Measurements from ENCODE around the gene SRP19.
A peak's percentile ranks its signal among the peaks of the same experiment; 100 is the strongest.
"Not testable (repeated sequence)": the region's sequence is repeated elsewhere in the genome, so short reads cannot be mapped to it uniquely, and the experiment has no call there.

Gene SRP19

DNA sequence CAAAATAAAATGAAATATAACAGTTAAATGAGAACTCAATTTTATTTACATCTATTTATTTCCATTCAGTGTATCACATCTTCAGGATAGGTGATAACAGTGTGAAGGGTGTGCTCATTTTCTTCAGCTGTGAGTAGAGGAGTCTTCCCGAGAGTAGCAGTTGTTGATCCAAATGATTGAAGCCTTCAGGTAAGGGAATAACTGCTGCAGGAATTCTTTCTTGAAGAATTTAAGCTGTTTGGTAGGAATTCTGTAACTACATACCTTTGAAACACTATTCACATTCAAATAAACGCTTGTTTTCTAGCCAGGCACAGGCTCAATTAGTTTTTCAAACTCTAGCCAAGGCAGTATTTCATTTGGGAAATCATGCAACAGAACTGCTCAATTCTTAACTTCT lies 15.3 kb downstream of the SRP19 start:
- DNase-seq: no peak

DNA sequence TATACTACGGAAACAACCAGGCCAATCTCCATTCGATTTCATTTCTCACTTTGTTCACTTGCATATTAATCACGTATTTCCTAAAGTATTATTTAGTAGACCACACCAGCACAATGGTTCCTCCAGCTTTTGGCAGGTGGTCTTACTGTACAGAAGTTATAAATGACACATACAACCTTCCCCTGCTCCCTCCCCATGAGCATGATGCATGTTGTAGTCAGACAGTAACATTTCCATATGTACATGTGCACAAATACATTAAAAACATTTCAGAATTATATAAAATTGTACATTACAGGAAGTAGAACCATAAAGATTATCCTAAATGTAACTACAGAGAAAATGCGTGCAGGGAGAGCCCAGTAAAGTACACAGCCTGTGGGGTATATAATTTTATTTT lies 17.0 kb downstream of the SRP19 start:
- no peak for DNase-seq

DNA sequence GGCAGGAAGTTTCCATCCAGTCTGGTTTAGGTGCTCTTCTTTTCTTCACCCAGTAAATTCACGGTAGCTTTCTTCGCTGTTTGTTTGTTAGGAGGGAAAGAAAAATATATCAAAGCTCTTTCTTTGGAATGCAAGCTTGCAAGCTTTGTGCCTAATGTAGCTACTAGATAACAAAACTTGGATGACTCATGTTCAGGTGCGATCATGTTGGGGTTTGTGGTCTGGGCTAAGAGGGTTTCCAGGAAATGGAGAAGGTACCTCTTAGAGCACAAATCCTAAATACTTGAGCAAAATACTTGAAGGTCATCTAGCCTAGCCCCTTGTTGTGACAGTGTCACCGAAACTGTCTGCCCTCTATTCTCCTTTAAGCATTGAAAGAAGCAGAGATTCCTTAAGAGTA lies 17.7 kb downstream of the SRP19 start:
- peak; percentile 43 for DNase-seq

DNA sequence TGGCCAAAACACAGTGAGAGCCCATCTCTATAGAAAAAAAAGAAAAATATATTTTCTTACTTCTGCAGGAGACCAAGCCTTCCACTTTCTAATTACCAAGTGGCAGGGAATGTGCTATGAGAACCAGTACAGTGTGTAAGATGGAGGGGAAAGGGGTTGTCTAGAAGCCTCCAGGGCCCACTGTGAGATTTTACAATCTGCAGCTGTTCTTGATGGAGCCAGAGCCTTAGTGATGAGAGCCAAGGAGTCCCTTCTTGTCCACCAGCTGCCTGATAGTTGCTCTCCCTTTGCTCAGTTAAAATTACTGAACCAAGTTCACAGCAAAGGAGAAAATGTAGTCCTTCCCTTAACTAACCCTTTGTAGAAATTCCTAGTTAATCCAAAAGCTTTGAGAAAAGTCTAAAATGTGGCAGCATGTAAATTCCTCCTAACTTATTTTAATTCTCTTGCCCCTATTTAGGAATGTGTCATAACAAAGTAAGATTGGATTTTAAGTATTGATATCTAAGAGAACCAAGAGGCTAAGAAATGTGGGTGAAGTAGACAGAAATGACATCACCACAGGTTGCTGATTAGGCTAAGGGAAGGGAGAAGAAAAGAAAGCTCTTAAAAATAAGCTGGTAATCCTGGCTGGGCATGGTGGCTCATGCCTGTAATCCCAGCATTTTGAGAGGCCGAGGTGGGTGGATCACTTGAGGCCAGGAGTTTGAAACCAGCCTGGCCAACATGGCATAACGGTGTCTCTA lies 19.3 kb downstream of the SRP19 start:
- no peak for DNase-seq

DNA sequence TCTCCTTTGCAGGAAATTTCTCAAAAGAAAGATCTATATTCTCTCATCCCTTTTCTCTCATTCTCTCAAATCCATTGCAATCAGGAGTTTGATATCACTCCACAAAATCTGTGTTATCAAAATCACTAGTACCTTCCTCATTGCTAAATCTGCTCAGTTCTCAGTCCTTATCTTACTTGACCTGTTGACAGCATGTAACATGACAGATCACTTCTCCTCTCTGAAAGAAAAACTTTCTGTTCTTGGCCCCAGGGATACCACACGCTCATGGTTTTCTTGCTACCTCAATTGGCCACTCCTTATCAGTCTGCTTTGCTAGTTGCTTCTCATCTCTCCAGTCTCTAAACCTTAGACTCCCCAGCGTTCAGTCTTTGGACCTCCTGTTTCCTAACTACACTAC lies 22.1 kb downstream of the SRP19 start:
- no peak for DNase-seq

DNA sequence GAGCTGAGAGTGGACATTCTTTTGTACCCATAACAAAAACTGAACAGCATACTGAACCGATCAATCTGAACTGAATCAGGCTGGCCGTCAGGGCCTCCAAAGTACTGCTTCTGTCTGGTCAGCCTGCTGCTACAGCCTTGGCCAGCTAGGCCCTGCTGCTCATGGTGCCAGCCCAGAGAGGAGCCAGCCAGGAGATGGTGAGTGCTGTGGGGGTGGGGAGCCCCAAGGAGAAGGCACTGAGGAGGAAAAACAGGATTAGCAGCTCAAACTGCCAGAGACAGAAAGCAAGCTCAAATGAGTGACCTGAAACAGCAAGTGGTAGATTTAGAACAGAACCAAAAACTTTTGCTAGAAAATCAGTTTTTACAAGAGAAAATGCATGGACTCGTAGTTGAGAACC lies 23.9 kb downstream of the SRP19 start:
- DNase-seq: no peak

DNA sequence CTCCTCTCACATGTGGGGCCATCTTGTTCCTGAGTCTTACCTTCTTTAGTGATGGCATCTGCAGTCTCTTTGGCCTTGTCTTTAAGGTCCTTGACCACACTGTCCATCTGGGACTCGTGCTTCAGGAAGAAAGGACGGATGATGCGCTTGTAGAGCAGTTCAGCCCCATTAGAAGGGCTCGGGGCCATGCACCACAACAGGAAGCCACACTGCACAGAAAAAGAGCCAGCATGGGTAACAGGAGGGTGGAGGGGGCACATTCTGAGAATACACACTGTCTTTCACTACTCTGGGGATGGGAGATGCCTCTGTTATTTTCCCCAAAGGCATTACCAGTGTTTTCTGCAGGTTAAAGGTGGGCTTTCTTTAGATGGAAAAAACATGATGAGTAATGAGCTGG lies 25.9 kb downstream of the SRP19 start:
- DNase-seq: no peak

DNA sequence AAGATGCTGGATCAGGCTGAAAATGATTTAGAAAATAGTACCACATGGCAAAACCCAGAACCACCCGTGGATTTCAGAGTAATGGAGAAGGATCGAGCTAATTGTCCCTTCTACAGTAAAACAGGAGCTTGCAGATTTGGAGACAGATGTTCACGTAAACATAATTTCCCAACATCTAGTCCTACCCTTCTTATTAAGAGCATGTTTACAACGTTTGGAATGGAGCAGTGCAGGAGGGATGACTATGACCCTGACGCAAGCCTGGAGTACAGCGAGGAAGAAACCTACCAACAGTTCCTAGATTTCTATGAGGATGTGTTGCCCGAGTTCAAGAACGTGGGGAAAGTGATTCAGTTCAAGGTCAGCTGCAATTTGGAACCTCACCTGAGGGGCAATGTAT lies 31.0 kb downstream of the SRP19 start:
- DNase-seq: not testable (repeated sequence)

DNA sequence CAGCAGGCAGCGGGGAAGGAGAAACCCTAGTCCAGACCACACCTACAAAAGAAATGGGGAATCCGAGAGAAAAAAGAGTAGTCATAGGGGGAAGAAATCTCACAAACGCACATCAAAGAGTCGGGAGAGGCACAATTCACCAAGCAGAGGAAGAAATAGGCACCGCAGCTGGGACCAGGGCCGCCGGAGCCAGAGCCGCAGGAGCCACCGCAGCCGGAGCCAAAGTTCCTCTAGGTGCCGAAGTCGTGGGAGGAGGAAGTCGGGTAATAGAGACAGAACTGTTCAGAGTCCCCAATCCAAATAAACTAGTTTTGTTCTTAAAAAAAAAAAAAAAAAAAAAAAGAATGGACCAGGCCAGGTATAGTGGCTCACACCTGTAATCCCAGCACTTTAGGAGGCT lies 31.7 kb downstream of the SRP19 start:
- DNase-seq: no peak

DNA sequence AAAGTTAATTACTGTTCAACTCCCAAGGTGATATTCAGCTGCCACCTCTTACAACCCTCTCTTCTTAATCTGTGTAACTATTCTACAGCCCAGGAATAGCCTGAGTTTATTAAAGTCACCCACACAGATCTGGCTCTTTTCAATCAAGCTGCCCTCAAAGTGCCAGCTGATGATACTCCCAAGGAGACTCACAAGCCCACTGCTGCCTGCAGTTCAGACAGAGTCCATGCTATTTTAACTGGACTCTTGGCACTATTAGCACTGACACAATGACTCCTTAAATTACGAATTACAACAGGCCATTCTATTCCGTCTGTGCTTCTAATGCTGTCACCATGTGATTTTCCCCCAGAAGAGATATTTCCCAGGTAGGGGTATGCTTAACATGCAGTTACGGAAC lies 34.6 kb downstream of the SRP19 start:
- DNase-seq: no peak

DNA sequence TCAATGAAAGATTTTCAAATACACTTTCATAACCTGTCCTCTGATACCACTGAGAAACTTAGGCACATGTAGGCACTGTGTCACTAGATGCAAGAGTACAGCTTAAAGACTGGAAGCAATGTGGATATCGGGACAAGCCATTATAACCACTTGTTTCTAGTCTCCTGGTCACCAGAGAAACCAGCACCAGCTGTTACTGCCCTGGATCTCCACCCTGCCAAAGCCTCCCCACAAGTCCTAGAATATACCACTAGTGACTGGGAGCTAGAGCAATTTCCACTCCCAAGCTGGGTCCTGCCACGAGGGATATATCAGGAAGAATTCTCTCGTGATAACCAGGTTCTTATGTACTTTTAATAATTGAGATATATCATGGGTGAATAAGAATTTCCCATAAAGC lies 41.5 kb downstream of the SRP19 start:
- DNase-seq: no peak

DNA sequence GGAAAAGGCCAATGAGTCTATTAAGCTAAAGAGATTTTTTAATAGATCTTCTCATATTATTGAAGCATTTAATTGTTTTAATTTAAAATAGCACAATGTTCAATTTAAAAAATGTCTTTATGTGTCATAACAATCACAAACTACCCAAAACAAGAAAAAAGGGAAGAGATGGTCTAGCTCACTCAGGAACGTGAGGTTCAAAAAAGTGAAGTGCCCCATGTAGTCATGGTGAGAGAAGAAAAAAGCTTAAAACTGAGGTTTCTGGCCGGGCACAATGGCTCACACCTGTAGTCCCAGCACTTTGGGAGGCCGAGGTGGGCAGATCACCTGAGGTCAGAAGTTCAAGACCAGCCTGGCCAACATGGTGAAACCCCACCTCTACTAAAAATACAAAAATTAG lies 43.9 kb downstream of the SRP19 start:
- not testable (repeated sequence) for DNase-seq

DNA sequence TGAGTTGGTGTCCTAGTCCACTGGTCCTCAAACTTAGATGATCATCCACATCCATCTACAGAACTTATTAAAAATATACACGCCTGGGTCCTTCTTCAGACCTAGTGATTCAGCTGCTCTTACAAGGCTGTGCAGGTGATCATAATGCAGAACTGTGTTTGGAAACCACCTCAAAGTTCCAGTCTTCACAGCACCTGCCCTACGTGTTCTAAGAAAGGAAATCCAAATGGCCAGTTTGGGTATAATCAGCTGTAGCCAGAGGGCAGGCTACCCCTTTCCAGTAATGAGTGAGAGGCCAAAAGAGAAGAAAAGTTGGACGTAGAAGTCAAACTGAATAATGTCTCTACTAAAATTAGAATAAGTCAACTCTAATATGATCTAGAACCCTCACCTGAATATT lies 45.5 kb downstream of the SRP19 start:
- DNase-seq: no peak

DNA sequence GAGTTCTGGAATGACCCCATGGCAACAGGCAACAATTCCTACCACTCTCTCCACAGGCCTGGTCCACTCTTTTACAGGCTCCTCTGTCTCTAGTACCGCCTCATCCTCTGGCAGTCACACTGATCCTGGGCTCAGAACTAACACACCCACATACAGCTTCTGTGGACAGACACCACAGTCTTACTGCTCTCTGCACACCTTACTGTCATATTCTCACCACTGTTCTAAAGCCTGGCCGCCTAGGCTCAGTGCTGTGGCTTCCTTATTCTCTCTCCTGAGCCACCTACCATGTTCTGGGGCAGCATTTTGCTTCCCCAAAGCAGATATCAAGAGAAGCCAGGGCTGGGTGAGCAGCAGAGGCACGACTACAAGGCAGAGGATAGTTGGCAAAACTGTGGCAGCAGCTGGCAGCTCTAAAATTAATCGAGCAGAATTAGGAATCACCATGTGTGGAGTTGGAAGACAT lies 46.1 kb downstream of the SRP19 start:
- no peak for DNase-seq

DNA sequence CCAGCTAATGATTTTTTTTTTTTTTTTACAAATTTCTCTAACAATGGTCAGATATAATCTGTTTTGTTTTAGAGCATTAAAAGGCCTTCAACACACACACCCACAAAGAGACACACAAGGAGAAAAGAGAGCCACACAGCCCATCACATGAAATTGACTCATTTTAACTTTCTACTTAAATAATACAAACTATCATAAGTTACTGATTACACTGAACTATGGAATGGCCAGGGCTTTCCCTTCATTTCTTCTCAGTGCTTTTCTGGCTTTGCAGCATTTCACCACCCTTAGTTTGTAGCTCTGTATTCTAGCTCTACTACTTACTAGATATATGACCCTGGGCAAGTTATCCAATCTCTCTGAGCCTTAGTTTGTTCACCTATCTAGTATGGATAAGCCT lies 47.8 kb downstream of the SRP19 start:
- DNase-seq: no peak

DNA sequence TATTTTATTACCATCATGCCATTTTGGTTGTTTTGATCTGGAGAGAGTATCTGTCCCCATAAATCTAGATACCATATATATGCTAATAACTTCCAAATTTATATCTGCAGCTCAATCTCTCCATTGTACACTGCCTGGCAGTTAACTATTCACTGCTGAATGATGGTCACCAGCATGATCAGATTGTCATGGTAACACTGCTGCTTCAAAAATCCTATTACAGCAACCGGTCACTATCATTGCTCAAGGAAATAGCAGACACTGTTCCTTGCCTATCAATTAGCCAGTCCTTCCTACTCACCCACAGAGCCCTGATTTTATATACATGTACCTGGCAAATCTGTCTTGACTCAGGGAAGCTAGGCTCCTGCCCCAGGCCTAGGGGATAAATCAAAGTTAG lies 49.4 kb downstream of the SRP19 start:
- DNase-seq: no peak

DNA sequence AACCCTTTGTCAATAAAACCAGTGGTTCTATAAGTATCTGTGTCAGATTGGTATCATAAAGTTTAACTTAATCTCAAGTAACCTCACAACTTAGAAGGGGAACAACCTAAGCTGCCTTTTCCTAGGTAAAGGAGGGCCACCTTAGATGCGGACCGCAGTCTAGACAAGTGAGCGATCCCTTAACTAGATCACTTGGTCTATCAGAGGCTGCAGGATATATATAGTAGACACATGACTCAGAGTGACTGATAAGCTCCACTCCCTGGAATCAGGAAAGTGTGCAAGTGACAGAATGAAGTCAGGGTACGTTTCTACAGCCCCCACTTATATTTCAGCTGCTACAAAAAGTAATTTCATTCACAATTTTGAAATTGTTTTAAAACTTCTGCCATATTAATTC lies 53.5 kb downstream of the SRP19 start:
- no peak for DNase-seq

DNA sequence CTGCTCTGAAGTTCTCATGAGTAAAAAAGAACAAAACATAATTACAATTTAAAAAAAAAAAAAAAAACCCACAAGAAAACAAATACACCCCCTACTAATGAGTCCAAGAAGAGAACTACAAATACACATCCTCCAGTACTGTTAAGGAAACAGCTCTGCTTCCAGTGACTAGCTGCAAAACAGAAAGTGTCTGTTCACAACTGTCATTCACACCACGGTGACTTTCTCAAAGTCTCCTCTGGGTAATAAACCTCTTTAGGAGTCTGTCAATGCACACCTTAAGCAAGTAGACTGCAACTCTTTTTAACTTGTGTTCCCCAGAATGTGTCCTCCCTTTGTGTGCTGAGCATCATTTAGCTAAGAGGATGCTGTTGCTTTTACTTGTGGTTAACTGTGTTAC lies 54.7 kb downstream of the SRP19 start:
- DNase-seq: no peak

DNA sequence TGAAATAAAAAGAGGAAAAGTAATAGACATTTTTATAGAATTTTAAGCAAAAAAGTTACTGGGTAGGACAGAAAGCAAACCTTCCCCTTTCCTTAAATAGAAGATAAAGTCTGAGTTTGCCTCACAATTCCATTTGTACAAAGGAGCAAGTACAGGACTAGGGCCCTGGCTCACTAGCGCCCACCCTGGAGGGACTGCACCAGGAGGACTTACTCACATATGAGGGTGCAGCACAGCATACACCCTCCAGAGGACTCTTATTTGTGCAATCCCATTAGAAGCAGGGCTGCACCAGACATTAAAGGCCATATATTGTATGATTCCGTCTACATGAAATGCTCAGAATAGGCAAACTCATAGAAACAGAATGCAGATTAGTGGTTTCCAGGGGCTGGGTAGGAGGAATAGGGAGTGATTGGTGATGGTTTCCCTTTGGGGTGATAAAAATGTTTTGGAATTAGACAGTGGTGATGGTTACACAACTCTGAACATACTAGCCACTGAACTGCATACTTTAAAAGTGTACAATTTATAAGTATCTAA lies 56.4 kb downstream of the SRP19 start:
- no peak for DNase-seq

DNA sequence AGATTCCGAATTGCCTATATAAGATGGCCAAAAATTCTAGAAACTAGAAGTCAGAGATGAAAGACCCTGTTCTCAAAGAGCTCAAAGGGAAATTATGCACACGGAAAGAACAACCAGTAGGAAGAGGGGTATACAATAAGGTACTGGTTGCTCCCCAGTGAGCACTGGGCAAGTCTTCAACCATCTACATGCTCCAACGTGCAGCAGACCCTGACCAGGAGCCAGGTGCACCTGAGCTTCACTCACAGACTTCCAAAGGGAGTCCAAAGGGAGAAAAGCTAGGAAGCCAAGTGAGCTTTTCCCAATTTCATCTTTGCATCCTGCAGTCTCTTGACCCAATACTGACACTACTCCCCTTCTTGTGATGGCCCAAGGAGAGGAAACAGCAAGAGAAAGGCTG lies 57.0 kb downstream of the SRP19 start:
- no peak for DNase-seq

DNA sequence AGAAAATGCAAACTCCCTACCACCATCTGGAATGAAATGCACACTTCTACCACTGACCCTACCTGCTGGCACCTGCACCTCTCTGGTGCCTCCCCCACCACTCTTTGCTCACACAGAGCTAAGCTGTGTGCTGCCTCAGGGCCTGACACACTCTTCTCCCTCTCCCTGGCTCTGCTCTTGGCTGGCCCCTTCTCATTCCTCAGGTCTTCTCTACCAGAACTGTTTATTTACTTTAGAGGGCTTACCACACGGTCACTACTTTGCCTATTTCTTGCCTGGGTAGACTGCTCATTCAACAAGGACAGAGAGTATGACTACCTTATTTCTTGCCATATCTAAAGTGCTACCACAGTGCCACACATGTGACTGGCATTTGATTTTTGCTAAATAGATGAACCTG lies 57.6 kb downstream of the SRP19 start:
- no peak for DNase-seq

Measured in NK-92 treated with Interleukin-12 subunit alpha and Interleukin-12 subunit beta, amount 100 ng/mL, for 24 hours (cell line).